RPMI7951 (cell line): ENCODE data around the gene BNC2. TPM values are rescaled to one million over a fixed set of nuclear protein-coding genes. Genes with fewer than 3 reads are reported as not detected.
"Not testable (repeated sequence)": the region's sequence is repeated elsewhere in the genome, so short reads cannot be mapped to it uniquely, and the experiment has no call there.

Experiments
- DNase-seq: peaks from one replicate; pipeline ENCODE4 v3.0.0-alpha.2; 2012; ENCODE audit warnings: low read depth
- total RNA-seq: library from RNA; depleted of rRNA; stranded (reverse); fragments of >200 nt; shearing (Covaris generic); gene quantifications from 2 replicates; pipeline ENCODE4 v1.2.3, GENCODE V29; 2014

The BNC2 gene
- total RNA-seq, 1 experiment from 2014 or later: 8.8 TPM

DNA sequence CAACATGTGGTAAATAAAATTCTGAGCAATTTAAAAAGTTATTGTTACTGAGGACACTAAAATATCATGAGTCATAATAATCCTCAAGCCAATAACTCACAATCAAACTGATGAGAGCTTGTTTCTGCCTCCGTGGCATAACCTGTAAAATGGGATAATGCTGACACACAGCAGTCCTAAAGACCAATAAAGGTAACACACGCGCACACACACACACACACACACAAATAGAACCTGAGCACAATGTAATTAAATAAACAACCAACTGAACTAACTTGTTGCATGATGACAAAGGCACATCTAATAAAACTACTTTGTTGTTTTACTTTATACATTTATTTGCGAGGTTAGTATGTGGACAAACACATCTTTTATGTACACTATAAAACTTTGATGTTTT, 358.2 kb downstream of the BNC2 start:
- no peak for DNase-seq

- DNase-seq: no peak
These were observed 360.0 kb downstream of the BNC2 start for GRCh38 chr9:16510482-16510881.

GRCh38 chr9:16509997-16510396, 360.5 kb downstream of the BNC2 start:
- DNase-seq: peak; percentile 89

DNA sequence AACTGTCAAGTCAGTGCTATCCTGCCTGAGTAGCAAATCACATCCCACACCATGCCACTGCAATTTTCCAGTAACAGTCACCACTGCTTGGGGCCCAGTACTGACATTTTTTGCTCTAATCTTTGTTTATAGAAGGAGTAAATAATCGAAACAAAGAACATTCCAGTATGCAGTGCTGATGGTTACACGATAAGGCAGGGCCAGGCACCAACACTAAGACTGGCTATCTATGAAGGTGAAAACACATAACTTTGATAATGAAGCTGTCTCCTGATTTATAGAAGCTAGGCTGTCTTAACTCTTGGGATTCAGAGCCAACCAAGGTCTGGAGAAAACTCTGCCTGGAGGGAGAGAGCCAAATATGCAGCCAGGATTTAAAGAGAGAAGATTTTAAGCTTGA, 365.3 kb downstream of the BNC2 start:
- DNase-seq: peak; percentile 69

- DNase-seq: no peak
These were observed 368.7 kb downstream of the BNC2 start for GRCh38 chr9:16501726-16502125.

GRCh38 chr9:16501141-16501540, 369.3 kb downstream of the BNC2 start:
- DNase-seq: peak; percentile 46

- no peak for DNase-seq
These were observed 370.1 kb downstream of the BNC2 start for GRCh38 chr9:16500386-16500785.

DNA sequence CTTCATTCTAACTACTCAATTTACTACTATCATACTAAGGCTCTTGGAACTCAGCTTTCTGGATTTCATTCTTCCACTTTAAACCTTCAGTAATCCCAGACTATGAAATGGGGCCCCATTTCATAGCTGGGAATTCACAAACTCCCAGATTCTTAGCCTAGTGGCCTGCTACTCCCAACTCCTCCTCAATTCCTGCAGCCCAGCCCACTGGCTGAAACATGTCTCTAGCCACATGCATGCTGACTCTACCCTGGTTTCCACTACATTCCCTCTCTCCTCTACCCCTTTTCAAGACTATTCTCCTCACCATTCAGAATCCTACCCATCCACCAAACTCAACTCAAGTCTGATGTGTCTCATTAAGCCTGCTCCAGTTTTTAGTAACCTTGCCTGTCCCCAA, 370.6 kb downstream of the BNC2 start:
- no peak for DNase-seq

DNA sequence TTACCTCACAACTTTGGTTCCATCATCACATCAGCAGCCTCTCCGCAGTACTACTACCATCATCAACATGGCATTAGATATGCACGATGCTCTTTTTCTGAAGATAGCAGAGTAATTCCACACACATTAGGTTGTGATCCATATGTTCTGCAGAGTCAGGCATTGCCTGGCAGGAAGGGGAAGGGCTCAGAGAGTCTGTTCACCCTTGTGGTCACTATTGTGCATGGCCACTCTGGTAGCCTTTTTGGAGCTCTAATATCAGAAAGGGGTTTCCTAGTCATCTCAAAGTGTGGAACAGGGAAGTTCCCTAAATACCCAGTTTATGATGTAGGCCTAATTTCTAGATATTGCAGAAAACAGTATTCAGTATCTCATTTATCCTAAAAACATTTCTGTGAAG, 373.6 kb downstream of the BNC2 start:
- no peak for DNase-seq

GRCh38 chr9:16487915-16488314, 382.6 kb downstream of the BNC2 start:
- DNase-seq: no peak

DNA sequence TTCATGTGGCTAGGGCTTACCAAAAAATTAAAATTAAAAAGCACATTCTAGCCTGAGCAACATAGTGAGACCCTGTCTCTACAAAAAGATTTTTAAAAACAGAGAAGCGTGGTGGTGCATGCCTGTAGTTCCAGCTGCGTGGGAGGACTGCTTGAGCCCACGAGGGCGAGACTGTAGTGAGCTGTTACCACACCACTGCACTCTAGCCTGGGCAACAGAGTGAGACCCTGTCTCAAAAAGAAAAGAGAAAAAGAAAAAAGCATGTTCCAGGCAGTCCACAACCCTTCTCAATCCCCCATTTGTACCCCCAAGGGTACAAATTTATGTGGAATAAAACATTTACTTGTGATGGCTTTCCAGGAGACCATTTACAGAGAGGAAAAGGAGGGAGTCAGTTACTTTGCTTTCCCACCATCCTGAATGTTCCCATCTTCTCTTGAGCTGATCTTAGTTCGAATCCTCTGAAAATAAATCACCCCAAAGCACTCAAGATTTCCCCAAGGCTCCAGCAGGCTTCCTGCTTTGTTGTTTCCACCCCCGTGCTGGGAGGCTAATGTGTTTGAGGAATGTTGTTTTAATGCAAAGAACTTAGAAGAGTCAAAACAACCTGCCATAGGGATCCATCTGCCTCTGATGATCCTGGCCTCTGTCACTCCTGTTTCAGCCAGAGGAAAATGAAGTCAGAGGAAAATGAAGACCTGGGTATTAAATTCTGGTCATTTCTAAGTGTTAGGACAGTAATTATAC, 384.7 kb downstream of the BNC2 start:
- no peak for DNase-seq

DNA sequence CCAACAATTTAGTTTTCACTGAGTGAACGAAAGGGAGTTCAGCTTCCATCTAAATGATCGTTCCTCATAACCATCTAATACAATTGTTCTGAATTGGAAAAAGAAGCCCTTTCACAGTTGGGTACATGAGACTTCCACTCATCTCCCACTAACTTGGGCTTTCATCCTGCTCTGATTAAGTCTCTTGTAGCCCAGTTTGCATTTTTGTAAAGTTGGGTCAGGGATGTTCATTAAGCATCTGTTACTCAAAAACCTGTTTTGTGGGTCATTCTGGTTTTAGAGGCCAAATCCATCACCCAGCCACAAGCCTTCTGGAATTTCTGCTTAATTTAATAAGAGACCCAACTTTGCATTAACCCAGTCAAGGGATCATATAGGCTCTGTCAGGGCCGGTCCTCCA, 385.3 kb downstream of the BNC2 start:
- no peak for DNase-seq

GRCh38 chr9:16484744-16485143, 385.7 kb downstream of the BNC2 start:
- peak; percentile 60 for DNase-seq

DNA sequence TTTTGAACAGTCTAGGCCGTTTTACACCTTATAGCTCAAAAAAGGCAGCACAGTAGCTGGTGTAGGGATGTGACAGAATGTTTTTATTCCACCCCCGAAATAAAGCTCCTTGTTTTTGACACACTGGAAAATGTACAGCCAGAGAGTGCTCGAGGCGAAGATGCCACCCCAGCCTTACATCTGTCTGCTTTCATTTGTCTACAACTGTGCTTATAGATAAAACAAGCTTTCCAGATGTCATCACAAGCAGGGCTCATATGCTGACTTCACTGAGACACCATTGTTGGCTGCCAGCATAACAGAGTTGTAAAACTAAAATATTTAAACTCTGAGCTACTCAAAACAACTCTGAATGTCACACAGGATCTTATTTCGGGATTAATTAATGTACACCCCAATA, 386.3 kb downstream of the BNC2 start:
- DNase-seq: peak; percentile 30

DNA sequence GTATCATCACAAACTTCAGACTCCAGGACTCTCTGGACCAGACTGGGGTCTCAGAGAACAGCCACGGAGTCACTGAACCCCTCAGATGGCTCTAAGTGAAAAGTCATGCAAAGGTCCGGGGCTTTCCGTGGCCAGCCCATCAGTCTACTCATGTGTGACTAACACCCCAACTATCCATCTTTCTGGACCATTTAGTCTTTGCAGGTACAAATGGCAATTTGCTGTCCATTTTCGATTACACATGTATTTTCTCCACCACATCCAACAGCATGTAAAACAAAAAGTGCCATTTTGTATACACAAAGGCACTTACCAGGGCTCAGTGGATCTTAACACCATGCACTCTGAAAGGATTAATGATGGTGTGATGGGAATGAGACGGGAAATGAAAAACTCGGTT, 387.7 kb downstream of the BNC2 start:
- peak; percentile 22 for DNase-seq

DNA sequence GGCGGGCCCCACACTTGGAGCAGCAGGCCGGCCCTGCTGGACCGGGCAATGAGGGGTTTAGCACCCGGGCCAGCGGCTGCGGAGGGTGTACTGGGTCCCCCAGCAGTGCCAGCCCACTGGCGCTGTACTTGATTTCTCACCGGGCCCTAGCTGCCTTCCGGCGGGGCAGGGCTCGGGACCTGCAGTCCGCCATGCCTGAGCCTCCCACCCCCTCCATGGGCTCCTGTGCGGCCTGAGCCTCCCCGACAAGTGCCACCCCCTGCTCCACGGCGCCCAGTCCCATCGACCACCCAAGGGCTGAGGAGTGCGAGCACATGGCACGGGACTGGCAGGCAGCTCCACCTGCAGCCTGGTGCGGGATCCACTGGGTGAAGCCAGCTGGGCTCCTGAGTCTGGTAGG, 389.9 kb downstream of the BNC2 start:
- not testable (repeated sequence) for DNase-seq

DNA sequence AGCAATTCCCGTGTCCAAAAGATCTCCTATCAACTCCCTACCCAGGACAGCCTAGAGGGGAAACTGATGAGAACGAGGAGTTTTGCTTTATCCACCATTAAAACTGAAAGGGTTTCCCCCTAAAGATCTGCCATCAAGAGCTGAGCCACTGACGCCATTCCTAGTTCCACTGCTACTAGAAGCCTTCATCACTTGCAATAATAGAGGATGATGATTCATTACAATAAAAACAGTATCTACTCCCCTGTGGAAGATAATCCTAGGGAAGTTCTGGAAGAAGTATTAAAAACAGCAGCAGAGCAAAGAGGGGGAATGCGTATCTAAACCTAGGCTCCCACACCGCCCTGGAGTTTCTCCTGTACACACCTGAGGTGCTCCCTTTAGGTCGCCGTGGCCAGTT, 394.5 kb downstream of the BNC2 start:
- DNase-seq: no peak

GRCh38 chr9:16475257-16475656, 395.2 kb downstream of the BNC2 start:
- no peak for DNase-seq

- no peak for DNase-seq
These were observed 401.3 kb downstream of the BNC2 start for GRCh38 chr9:16469184-16469583.

DNA sequence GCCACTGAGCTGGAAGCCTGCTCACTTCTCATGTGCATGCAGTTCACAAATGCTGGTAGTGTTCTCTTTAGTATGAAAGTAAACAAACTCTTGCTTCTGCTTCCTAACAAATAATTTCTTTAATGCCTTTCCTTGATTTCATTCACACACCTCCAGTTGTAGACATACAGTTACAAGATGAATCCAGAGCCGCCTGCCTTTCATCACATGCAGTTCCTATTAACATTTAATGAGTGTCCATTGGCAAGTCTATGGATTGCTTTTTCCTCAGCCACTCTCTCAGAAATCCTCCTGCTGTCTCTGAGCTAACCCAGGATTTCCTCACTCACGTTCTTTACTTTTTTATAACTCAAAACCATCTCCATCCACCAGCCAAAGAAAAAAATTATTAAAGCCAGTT, 408.6 kb downstream of the BNC2 start:
- no peak for DNase-seq

DNA sequence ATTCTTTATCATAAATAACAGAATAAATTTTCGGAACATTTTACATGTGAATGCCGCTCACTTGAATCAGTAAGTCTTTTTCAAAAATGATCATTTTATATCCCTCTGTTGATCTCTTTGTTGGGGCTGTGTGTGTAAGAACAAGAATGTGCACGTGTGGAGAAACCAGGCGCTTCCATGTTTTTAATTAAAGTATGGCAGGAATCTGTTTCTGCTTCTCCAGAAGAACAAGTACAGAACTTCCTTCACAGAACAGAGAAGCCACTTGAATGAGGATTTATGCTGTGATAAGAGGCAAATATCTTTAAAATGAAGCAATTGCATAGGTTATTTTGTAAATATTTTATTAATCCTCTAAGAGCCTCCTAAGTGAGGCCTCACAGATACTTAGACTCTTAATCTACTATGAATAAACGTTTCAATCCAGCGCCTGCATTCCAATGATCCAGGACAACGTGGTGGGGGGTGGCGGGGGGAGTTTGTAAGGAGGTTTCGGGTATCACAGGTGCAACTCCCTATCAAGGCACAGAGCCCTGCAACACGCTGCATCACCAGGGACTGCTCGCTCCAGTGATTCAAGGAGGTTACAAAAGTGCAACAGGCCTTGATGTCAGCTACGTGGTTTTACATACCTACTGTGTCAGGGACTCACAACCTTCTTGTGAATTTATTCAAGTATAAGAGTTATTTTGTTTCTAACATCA, 409.2 kb downstream of the BNC2 start:
- no peak for DNase-seq

GRCh38 chr9:16460696-16461095, 409.8 kb downstream of the BNC2 start:
- no peak for DNase-seq

- DNase-seq: peak; percentile 63
These were observed 410.9 kb downstream of the BNC2 start for GRCh38 chr9:16459421-16460148.
